HUDEP-2 (cell line): ENCODE measurements around the gene SYT14.
"Not testable (repeated sequence)": the region's sequence is repeated elsewhere in the genome, so short reads cannot be mapped to it uniquely, and the experiment has no call there.

Experiments
- DNase-seq, 76 experiments: peaks; one replicate each; lab custom pipeline; 2025; ENCODE audit not compliant: unreplicated experiment in 76 of 76; lab: John Stamatoyannopoulos, UW

Gene SYT14

GRCh38 chr1:209937996-209938959 lies at the start of gene SYT14:
Gene SYT14 (plus strand): TSS chr1:209938217. CDS start chr1:209938265, 48 bp downstream.
- DNase-seq, result no peak

GRCh38 chr1:209888291-209889076 lies 49.5 kb upstream of the SYT14 start:
- DNase-seq, result not testable (repeated sequence)

GRCh38 chr1:209889077-209889418 lies 49.0 kb upstream of the SYT14 start:
- no peak for DNase-seq

GRCh38 chr1:209890641-209891330 lies 47.2 kb upstream of the SYT14 start:
- no peak for DNase-seq

GRCh38 chr1:209893751-209894150 lies 44.3 kb upstream of the SYT14 start:
- no peak for DNase-seq

- no peak for DNase-seq
Measured at GRCh38 chr1:209895709-209896108, 42.3 kb upstream of the SYT14 start.

GRCh38 chr1:209896346-209896745 lies 41.7 kb upstream of the SYT14 start:
- DNase-seq, result no peak

- DNase-seq, result not testable (repeated sequence)
Measured at GRCh38 chr1:209898271-209898670, 39.7 kb upstream of the SYT14 start.

- not testable (repeated sequence) for DNase-seq
Measured at GRCh38 chr1:209898851-209899250, 39.2 kb upstream of the SYT14 start.

GRCh38 chr1:209899948-209900347 lies 38.1 kb upstream of the SYT14 start:
- peak in 20 of 76 experiments; percentile 0 to 40 (median 9) for DNase-seq

GRCh38 chr1:209900734-209901133 lies 37.3 kb upstream of the SYT14 start:
- no peak for DNase-seq

GRCh38 chr1:209901211-209901610 lies 36.8 kb upstream of the SYT14 start:
- DNase-seq, result no peak

- not testable (repeated sequence) for DNase-seq
Measured at GRCh38 chr1:209904774-209905173, 33.2 kb upstream of the SYT14 start.

GRCh38 chr1:209911746-209912145 lies 26.3 kb upstream of the SYT14 start:
- DNase-seq, result no peak

GRCh38 chr1:209912306-209912705 lies 25.7 kb upstream of the SYT14 start:
- no peak for DNase-seq

GRCh38 chr1:209919637-209920036 lies 18.4 kb upstream of the SYT14 start:
- DNase-seq, result not testable (repeated sequence)

- no peak for DNase-seq
Measured at GRCh38 chr1:209920844-209921243, 17.2 kb upstream of the SYT14 start.

GRCh38 chr1:209924390-209924789 lies 13.6 kb upstream of the SYT14 start:
- no peak for DNase-seq

- peak in 1 of 76 experiments; percentile 17 for DNase-seq
Measured at GRCh38 chr1:209926045-209926444, 12.0 kb upstream of the SYT14 start.

GRCh38 chr1:209927466-209927865 lies 10.6 kb upstream of the SYT14 start:
- no peak for DNase-seq

GRCh38 chr1:209929751-209930150 lies 8.3 kb upstream of the SYT14 start:
- no peak for DNase-seq
